GM10847 (cell line): Measurements from ENCODE around the gene XRCC4.

ENCODE experiments used
- POLR2A ChIP-seq: IDR thresholded peaks from 2 replicates; pipeline ENCODE4 v1.6.1; 2011; ENCODE audit not compliant: insufficient read length; ENCODE audit errors: extremely low read depth

XRCC4 gene

GRCh38 chr5:83393504-83393866, 316.1 kb downstream of the XRCC4 start:
- TF ChIP-seq POLR2A, result no peak

GRCh38 chr5:83394190-83394589, 316.8 kb downstream of the XRCC4 start:
- no peak for TF ChIP-seq POLR2A

DNA sequence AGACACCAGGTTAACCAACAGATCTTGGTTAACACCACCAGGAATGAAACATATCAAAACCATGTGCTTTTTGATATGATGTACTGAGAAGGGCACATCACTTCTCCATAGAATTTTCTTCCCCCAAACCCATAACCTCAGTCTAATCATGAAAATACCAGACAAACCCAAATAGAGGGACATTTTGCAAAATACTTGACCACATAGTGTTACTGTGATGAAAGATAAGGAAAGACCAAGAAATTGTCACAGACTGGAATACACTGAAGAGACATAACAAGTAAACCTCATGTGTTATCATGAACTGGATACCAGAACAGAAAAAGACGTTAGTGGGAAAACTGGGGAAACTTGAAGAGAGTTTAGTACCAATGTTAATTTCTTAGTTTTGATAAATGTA, 319.3 kb downstream of the XRCC4 start:
- no peak for TF ChIP-seq POLR2A

DNA sequence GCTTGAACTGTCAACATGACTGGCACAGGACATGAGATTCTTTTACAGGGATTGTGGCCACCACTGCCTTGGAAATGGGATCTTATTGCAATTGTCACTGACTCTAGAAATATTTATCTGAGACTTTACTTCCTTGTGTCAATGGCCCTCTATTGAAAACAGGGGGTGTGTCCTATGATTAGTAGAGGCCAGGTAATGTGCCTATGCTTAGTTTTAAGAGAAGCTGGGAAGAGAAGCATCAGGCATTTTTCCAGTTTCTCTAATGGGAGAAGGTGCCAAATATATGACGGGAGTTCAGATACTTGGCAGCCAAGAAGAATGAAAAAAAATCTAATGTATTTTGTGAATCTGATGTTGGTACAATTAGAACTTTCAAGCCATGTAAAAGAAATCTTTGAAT, 320.3 kb downstream of the XRCC4 start:
- TF ChIP-seq POLR2A, result no peak

- no peak for TF ChIP-seq POLR2A
Measured at GRCh38 chr5:83400241-83400640, 322.9 kb downstream of the XRCC4 start.

DNA sequence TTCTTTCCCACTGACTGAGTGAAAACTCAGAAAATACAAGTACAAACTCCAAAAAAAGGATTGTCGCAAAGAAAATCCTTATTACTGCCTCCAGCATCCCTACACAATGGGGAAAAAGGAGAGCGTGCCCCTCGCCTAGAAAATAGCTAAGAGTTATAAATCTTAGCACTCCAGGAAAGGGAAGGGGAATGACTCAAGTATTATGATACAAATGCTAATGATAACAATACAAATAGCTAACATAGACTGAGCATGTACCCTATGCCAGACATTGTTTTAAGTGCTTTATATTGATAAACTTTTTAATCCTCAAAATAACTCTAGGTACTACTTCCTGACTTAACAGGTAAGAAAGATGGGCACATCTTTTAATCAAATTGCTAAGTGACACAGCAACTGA, 323.4 kb downstream of the XRCC4 start:
- no peak for TF ChIP-seq POLR2A

DNA sequence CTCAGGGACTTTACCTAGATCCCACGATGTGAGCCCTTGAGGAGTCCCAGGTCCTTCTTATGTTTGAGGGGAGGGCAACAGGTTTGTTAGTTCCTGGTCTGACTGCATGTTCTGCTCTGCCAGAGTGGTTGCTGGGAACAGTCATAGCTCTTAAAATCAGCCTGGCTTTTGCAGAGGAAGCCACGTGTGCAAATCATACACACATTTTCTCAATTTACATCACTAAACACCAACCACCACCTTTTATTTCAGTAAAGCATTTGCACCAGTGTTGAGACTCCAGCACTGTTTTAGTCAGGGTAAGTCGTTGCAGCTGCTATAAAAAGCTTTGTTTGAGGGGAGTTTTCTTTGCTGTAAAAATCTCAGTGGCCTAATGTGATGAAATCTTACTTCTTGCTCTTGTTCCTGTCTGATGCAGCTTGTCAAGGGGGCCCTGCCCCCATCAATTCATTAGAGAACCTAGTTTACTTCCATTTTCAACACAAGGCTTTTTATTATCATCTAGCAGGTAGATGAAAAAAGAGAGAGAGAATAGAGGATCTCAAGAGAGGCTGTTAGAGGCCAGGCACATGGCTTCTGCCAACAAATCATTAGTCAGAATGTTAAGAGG, 323.9 kb downstream of the XRCC4 start:
- TF ChIP-seq POLR2A, result no peak

GRCh38 chr5:83401775-83402174, 324.4 kb downstream of the XRCC4 start:
- TF ChIP-seq POLR2A, result no peak
